ENCODE data around the gene OR8K5.

OR8K5 gene, protein sequence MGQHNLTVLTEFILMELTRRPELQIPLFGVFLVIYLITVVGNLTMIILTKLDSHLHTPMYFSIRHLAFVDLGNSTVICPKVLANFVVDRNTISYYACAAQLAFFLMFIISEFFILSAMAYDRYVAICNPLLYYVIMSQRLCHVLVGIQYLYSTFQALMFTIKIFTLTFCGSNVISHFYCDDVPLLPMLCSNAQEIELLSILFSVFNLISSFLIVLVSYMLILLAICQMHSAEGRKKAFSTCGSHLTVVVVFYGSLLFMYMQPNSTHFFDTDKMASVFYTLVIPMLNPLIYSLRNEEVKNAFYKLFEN

DNA sequence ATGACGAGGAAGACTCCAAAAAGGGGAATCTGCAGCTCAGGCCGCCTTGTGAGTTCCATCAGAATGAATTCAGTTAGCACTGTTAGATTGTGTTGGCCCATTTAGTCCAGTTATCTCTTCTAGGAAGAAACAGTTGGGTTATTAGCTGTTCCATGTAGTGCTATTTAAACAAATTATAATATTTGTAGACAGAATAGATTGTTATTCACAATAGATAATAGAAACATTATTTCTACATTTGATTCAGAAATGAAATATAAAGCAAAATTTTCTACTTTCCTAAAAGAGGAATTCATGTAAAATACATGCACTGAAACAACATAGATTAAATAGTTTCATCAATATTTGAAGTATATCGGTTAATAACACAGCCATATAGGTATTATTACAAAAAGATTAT is at the start of gene OR8K5:
OR8K5 (minus strand) TSS at position 101 of the 400 bp plus-strand sequence; CDS start at position 101, 0 bp downstream.
- DNase-seq: no peak
- Histone ChIP-seq H3K27ac (no peak within 1 kb of the TSS), H3K9me3 (no peaks in the 10 kb centered on the region), H3K27me3 (no peaks in the 10 kb centered on the region), H3K4me1 (no peaks in the 10 kb centered on the region), H3K36me3 (no peaks in the 10 kb centered on the region), H3K4me3 (no peak within 1 kb of the TSS)
- TF ChIP-seq, protein P1, sequence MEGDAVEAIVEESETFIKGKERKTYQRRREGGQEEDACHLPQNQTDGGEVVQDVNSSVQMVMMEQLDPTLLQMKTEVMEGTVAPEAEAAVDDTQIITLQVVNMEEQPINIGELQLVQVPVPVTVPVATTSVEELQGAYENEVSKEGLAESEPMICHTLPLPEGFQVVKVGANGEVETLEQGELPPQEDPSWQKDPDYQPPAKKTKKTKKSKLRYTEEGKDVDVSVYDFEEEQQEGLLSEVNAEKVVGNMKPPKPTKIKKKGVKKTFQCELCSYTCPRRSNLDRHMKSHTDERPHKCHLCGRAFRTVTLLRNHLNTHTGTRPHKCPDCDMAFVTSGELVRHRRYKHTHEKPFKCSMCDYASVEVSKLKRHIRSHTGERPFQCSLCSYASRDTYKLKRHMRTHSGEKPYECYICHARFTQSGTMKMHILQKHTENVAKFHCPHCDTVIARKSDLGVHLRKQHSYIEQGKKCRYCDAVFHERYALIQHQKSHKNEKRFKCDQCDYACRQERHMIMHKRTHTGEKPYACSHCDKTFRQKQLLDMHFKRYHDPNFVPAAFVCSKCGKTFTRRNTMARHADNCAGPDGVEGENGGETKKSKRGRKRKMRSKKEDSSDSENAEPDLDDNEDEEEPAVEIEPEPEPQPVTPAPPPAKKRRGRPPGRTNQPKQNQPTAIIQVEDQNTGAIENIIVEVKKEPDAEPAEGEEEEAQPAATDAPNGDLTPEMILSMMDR (IDR thresholded peaks at IDR 0.05): no peak
- intact Hi-C loops (cut with DNase I; ENCODE audit: low total_unique reads): no loop called here

DNA sequence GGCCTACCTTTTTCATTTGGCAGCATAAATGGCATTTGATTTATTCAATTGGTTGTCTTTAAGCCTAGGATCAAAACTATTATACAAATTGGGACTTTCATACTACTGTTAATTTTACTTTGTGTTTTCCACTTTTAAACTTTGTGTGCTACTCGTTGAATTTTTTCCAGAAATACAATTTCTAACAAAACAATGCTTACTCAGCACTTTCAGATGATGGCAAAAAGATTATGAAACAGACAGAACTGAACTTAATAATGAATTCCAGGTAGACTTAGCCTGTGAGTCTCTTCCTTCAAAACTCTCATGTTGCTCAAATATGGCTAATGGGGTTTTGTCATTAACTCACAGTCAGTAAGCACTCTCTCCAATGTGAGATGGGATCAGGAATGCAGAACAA is 47.7 kb upstream of the OR8K5 start:
- no peak overlapping the region for H3K27ac ChIP-seq
- intact Hi-C loops (cut with DNase I; ENCODE audit: low total_unique reads): no loop called here
- H3K4me1 ChIP-seq: no peaks in the 10 kb centered on the region
- no peaks in the 10 kb centered on the region for H3K27me3 ChIP-seq
- H3K36me3 ChIP-seq: no peaks in the 10 kb centered on the region
- no peaks in the 10 kb centered on the region for H3K9me3 ChIP-seq
- no peak for DNase-seq
- H3K4me3 ChIP-seq: no peak overlapping the region
- TF ChIP-seq, protein P1 (IDR thresholded peaks at IDR 0.05): no peak

DNA sequence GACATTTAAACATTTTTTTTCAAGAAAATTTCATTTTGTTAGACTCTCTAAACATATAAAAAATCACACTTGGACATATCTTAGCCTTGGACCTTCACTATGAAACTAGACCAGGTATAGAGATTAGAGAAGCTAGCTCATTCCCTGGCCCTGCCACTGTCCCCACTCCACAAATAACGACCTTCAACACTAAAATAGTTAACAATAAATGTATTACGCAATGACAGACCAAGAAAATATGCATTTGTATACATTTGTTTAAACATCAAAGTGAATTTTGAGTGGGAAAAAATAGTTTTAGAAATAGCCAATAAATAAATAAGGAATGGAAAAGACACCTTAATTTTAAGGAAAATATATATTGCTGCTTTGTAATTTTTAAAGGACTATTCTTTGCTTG is 37.2 kb upstream of the OR8K5 start:
- H3K27me3 ChIP-seq: no peaks in the 10 kb centered on the region
- no peaks in the 10 kb centered on the region for H3K4me1 ChIP-seq
- intact Hi-C loops (cut with DNase I; ENCODE audit: low total_unique reads): no loop called here
- no peaks in the 10 kb centered on the region for H3K9me3 ChIP-seq
- TF ChIP-seq, protein P1 (IDR thresholded peaks at IDR 0.05): no peak
- no peaks in the 10 kb centered on the region for H3K36me3 ChIP-seq
- no peak overlapping the region for H3K4me3 ChIP-seq
- no peak for DNase-seq
- H3K27ac ChIP-seq: no peak overlapping the region

DNA sequence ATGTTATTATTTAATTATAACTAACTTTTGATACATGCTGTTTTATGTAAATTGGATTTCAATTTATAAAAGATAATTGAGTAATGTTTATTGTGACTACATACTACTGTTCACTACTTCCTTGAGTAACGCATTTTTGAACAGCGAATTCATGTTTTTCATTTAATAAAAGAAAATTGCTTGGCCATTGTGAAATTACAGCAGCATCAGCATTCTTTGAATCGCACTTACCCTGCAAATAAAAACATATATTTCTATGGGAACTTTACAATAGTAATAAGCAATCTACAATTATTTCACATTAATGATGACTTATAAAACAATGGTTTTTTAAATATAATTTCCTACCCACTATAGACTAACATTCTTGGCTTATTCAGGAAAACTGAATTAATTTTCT is 36.6 kb upstream of the OR8K5 start:
- Histone ChIP-seq H3K4me3 (no peak overlapping the region), H3K9me3 (no peaks in the 10 kb centered on the region), H3K4me1 (no peaks in the 10 kb centered on the region), H3K27me3 (no peaks in the 10 kb centered on the region), H3K36me3 (no peaks in the 10 kb centered on the region), H3K27ac (no peak overlapping the region)
- DNase-seq: no peak
- TF ChIP-seq, protein P1 (IDR thresholded peaks at IDR 0.05): no peak
- intact Hi-C loops (cut with DNase I; ENCODE audit: low total_unique reads): no loop called here

DNA sequence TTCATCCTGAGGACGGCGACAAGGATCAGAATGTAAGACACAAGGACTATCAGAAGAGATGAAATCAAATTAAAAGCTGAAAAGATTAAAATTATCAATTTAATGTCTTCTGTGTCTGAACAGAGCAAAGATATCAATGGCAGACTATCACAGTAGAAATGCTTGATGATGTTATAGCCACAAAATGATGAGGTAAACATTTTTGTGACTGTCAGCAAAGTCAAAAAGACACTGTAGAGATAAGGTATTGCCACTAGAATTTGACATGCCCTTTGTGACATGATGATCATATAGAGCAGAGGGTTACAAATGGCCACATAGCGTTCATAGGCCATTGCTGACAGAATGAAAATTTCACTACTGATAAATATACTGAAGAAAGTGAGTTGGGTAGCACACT is 28.5 kb upstream of the OR8K5 start:
- Histone ChIP-seq H3K4me3 (no peak overlapping the region), H3K4me1 (no peaks in the 10 kb centered on the region), H3K36me3 (no peaks in the 10 kb centered on the region), H3K27ac (no peak overlapping the region), H3K27me3 (no peaks in the 10 kb centered on the region), H3K9me3 (peaks cover 0 to 5% (median 0%) of the 10 kb centered on the region in 3 donors)
- no peak for DNase-seq
- intact Hi-C loops (cut with DNase I; ENCODE audit: low total_unique reads): no loop called here
- TF ChIP-seq, protein P1 (IDR thresholded peaks at IDR 0.05): no peak

All from tibial artery (tissue), 4 donors.